Superior temporal gyrus (tissue), 1 donor: ENCODE results near the gene YIPF6.
"Not testable (repeated sequence)": the region's sequence is repeated elsewhere in the genome, so short reads cannot be mapped to it uniquely, and the experiment has no call there.

Experiments used
- DNase-seq: peaks from one replicate; pipeline ENCODE4 v3.0.0-alpha.2; 2016; ENCODE audit errors: extremely low spot score

YIPF6 gene

DNA sequence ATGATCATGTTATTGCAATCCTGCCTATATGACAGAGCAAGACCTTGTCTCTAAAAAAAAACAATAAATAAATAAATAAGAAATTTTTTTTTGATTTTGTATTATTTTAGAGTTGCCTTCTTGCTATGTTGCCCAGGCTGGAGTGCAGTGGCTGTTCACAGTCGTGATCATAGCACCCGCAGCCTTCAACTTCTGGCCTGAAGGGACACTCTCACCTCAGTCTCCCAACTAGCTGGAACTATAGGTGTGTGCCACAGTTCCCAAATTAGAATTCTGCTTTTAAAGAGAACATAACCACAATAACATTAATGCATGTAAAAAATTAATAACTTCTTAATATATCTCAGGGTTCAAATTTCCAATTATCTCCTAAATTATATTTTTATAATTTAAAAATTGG, 7.8 kb downstream of the YIPF6 start:
- no peak for DNase-seq

DNA sequence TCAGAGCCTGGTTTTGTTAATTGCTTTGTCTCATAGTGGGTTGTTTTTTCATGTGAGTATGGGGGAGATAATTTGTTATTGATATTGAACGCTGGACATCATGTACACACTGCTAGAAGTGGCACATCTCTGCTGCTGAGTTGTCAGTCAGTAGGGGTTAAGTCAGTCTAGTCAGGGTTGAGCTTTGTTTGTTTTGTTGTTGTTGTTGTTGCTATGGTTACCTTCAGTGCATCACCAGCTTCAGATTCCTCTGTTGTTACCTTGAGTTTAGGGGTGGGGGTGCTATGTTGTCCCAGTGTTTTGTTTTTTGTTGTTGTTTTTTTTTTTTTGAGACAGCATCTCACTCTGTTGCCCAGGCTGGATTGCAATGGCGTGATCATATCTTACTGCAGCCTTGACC, 9.9 kb downstream of the YIPF6 start:
- DNase-seq = no peak

- peak; percentile 48 for DNase-seq
Measured at GRCh38 chrX:68511255-68511654, 12.4 kb downstream of the YIPF6 start.

- DNase-seq = not testable (repeated sequence)
Measured at GRCh38 chrX:68524680-68525079, 25.8 kb downstream of the YIPF6 start.

GRCh38 chrX:68532831-68533533, 34.1 kb downstream of the YIPF6 start:
- DNase-seq = no peak

GRCh38 chrX:68533656-68534055, 34.8 kb downstream of the YIPF6 start:
- no peak for DNase-seq

DNA sequence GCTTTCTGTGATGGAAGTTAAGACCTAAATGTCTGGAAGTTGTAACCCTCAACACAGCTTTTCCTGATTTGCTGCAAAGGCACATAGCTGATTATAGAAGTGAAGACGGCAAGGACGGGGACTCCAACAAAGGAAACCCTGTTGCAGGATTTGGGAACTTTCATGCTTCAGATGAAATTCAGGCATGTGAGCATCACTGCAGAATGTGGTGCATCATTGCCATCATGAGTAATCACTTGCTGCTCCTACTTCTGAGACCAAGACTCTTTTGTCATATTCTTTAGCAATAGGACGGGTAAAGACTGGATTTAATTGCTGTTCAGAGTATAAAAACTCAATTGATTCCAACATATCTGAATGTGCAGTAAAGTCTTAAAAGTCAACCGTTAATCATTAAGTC, 35.8 kb downstream of the YIPF6 start:
- no peak for DNase-seq

DNA sequence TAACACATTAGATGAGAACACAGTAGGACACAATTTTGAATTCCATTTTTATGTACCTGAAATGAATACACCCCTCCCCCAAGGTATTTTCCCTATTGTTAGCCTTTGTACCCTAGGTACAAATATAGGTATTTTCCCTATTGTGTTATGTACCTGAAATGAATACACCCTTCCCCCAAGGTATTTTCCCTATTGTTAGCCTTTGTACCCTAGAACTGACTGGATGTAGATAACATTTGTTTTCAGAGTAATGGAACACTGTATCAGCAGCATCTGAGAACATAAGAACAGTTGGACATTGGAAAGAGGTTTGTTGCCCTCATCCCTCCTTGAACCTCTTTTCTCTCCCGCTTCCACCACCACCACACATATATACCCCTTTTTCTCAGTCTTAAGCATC, 37.6 kb downstream of the YIPF6 start:
- no peak for DNase-seq

GRCh38 chrX:68536884-68537283, 38.0 kb downstream of the YIPF6 start:
- DNase-seq = no peak

DNA sequence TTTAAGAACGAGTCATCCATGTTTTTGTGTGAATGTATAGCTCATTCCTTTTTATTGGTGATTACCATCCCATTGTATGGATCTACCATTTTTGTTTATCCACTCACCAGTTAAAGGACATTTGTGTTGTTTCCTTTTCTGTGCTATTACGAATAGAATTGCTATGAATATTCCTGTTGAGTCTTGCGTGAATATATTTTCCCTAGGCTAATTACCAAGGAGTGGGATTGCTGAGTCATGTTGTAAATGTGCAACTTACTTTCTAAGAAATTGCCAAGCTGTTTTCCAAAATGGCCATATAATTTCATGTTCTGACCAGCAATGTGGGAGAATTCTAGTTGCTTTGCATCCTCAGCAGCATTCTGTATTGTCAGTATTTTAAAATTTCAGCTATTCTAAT, 51.3 kb downstream of the YIPF6 start:
- no peak for DNase-seq

DNA sequence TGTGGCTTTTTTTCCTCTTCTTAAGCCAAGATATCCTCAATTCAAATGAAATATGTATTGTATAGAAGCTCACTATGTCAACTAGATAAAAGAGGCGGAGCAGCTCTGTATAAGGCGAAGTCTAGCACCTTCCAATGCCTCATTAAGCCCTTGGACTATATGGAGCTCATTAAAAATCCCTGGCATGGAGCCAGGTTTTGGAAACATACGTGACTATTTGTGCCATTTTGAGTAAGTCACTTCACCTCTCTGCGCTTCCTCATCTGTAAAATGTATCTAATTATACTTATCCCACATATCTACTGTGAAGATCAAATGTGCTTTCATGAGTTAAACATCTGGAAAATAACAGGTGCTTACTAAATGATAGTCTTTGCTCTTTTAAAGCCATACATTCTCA, 57.2 kb downstream of the YIPF6 start:
- DNase-seq = no peak

GRCh38 chrX:68557126-68557525, 58.3 kb downstream of the YIPF6 start:
- DNase-seq = not testable (repeated sequence)

DNA sequence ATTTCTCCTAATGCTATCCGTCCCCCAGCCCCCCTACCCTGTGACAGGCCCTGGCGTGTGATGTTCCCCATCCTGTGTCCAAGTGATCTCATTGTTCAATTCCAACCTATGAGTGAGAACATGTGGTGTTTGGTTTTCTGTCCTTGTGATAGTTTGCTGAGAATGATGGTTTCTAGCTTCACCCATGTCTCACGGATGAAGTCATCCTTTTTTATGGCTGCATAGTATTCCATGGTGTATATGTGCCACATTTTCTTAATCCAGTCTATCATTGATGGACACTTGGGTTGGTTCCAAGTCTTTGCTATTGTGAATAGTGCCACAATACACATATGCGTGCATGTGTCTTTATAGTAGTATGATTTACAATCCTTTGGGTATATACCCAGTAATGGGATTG, 61.1 kb downstream of the YIPF6 start:
- not testable (repeated sequence) for DNase-seq

DNA sequence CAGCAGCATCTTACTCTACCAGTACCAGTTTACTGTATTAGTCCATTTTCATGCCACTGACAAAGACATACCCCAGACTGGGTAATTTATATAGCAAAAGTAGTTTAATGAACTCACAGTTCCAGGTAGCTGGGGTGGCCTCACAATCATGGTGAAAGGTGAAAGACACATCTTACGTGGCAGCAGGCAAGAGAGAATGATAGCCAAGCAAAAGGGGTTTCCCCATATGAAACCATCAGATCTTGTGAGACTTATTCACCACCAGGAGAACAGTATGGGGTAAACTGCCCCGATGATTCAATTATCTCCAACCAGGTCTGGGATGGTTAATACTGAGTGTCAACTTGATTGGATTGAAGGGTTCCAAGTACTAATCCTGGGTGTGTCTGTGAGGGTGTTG, 69.3 kb downstream of the YIPF6 start:
- DNase-seq = no peak

GRCh38 chrX:68570598-68570997, 71.7 kb downstream of the YIPF6 start:
- DNase-seq = no peak

DNA sequence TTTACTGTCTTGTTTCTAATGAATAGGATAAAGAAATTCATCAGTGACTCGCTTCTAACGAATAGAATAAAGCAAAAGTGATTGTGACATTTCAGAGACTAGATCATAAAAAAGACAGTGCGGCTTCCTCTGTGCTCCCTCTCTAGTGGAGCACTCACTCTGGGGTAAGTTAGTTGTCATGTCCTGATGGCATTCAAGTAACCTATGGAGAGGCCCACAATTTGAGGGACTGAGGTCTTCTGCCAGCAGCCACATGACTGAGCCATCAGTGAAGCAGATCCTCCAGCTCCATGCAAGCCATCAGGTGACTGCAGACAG, 72.4 kb downstream of the YIPF6 start:
- no peak for DNase-seq

GRCh38 chrX:68571610-68572311, 72.9 kb downstream of the YIPF6 start:
- DNase-seq = no peak

- no peak for DNase-seq
Measured at GRCh38 chrX:68574240-68574639, 75.4 kb downstream of the YIPF6 start.

- DNase-seq = no peak
Measured at GRCh38 chrX:68579810-68580209, 81.0 kb downstream of the YIPF6 start.

DNA sequence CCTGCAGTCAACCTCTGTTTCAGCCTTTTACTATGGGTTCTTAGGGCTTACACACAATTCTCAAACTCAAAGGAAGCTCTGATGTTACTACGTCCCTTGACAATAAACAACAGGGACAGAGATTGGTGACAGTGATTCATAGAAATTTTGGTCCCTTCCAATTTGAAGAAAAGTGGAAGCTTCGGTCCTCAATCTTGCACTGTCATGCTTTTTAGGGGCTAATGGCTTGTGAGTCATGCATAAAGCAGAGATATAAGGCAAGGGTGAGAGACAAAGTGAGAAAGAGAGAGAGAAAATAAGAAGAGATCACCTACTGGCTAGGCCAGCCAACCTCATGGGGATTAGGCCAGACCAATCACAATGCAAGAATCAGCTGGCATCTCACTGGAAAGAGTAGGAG, 85.4 kb downstream of the YIPF6 start:
- DNase-seq = no peak
